ENCODE measurements around the gene SLC26A8. TPM values are rescaled to one million over a fixed set of nuclear protein-coding genes. Genes with fewer than 3 reads are reported as not detected.

The SLC26A8 gene
- total RNA-seq, 4 donors from 2014 or later = 0.07 TPM; not detected in 3

DNA sequence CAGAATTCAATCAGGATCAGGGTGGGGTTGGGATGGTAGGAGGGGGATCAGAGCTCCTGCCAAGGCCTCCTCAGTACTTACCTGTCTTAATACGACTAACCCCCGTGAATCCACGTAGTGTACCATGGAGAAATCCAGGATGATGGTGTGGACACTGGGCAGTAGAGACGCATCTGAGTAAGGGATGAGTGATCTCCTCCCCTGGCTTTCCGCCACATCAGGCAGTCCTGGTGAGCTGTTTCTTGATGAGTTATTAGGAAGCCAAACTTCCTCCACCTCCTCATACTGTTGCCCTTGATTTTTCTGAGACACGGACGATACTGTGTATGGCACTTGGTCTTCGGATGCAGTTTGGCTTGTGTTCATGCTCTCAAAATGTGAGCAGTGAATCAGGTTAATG, 69.4 kb downstream of the SLC26A8 start:
- DNase-seq = no peak
- no peaks in the 10 kb centered on the region for H3K36me3 ChIP-seq
- no peak for TF ChIP-seq POLR2A (IDR thresholded peaks at IDR 0.05)
- TF ChIP-seq, protein P1, sequence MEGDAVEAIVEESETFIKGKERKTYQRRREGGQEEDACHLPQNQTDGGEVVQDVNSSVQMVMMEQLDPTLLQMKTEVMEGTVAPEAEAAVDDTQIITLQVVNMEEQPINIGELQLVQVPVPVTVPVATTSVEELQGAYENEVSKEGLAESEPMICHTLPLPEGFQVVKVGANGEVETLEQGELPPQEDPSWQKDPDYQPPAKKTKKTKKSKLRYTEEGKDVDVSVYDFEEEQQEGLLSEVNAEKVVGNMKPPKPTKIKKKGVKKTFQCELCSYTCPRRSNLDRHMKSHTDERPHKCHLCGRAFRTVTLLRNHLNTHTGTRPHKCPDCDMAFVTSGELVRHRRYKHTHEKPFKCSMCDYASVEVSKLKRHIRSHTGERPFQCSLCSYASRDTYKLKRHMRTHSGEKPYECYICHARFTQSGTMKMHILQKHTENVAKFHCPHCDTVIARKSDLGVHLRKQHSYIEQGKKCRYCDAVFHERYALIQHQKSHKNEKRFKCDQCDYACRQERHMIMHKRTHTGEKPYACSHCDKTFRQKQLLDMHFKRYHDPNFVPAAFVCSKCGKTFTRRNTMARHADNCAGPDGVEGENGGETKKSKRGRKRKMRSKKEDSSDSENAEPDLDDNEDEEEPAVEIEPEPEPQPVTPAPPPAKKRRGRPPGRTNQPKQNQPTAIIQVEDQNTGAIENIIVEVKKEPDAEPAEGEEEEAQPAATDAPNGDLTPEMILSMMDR (IDR thresholded peaks at IDR 0.05) = no peak
- intact Hi-C loops (cut with DNase I; ENCODE audit: low total_unique reads) = no loop called here
- no peaks in the 10 kb centered on the region for H3K4me1 ChIP-seq
- H3K27me3 ChIP-seq = no peaks in the 10 kb centered on the region
- no peak overlapping the region for H3K27ac ChIP-seq
- no peak overlapping the region for H3K4me3 ChIP-seq
- no peaks in the 10 kb centered on the region for H3K9me3 ChIP-seq

- TF ChIP-seq, protein P1 (IDR thresholded peaks at IDR 0.05) = no peak
- no peak for TF ChIP-seq POLR2A (IDR thresholded peaks at IDR 0.05)
- H3K4me3 ChIP-seq = no peak overlapping the region
These were observed 70.1 kb downstream of the SLC26A8 start for GRCh38 chr6:35954333-35954732.

GRCh38 chr6:35948725-35949124, 75.7 kb downstream of the SLC26A8 start:
- TF ChIP-seq, protein P1 (IDR thresholded peaks at IDR 0.05) = no peak
- no peak for TF ChIP-seq POLR2A (IDR thresholded peaks at IDR 0.05)
- intact Hi-C loops (cut with DNase I; ENCODE audit: low total_unique reads) = no loop called here

More at GRCh38 chr6:35954333-35954732, 70.1 kb downstream of the SLC26A8 start:
- no peak overlapping the region for H3K27ac ChIP-seq
- H3K9me3 ChIP-seq = no peaks in the 10 kb centered on the region
- no peaks in the 10 kb centered on the region for H3K36me3 ChIP-seq
- intact Hi-C loops (cut with DNase I; ENCODE audit: low total_unique reads) = no loop called here
- DNase-seq = no peak
- no peaks in the 10 kb centered on the region for H3K4me1 ChIP-seq
- no peaks in the 10 kb centered on the region for H3K27me3 ChIP-seq

DNA sequence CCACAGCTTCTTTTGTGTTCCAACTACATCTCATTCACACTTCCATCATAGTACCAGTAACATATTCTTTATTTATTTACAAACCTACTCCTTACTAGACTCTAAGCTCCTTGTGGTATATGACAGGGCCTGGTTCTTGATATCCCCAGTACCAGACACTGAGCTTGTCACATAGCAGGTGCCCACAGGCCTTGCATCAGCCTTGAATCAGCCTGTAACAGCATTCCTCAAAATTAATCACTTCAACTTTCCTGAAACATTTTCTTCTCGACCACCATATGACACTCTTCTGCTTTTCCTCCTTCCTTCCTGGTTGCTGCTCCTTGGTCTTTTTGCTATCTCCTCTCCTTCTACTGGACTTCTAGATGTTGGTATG, 78.8 kb downstream of the SLC26A8 start:
- intact Hi-C loops (cut with DNase I; ENCODE audit: low total_unique reads) = no loop called here
- Histone ChIP-seq H3K27me3 (no peaks in the 10 kb centered on the region), H3K4me3 (no peak overlapping the region), H3K4me1 (no peaks in the 10 kb centered on the region), H3K36me3 (no peaks in the 10 kb centered on the region), H3K9me3 (no peaks in the 10 kb centered on the region), H3K27ac (no peak overlapping the region)
- TF ChIP-seq POLR2A (IDR thresholded peaks at IDR 0.05) = no peak
- TF ChIP-seq, protein P1 (IDR thresholded peaks at IDR 0.05) = no peak
- no peak for DNase-seq

More at GRCh38 chr6:35948725-35949124, 75.7 kb downstream of the SLC26A8 start:
- Histone ChIP-seq H3K4me3 (no peak overlapping the region), H3K27me3 (no peaks in the 10 kb centered on the region), H3K9me3 (no peaks in the 10 kb centered on the region), H3K4me1 (no peaks in the 10 kb centered on the region), H3K36me3 (no peaks in the 10 kb centered on the region), H3K27ac (no peak overlapping the region)
- no peak for DNase-seq

DNA sequence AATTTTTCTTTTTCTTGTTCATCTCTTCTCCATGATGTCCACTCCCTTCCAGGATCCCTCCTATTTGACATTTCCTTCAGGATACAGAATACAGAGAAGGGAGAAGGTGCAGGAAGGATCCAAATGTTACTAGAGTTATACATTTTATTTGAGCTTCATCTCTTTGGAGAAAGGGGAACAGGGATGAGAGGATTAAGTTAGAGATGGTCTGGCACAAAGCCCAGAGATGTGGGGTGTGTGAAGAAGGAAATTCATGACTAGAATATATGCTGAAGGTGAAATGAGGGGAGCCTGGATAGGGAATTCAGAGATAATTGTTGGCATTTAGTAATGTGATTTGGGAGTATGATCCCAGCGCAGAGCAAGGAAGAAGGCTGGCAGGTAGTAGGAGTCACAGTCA, 81.1 kb downstream of the SLC26A8 start:
- no peak for DNase-seq
- no peaks in the 10 kb centered on the region for H3K4me1 ChIP-seq
- no peak overlapping the region for H3K27ac ChIP-seq
- H3K36me3 ChIP-seq = no peaks in the 10 kb centered on the region
- no peak overlapping the region for H3K4me3 ChIP-seq
- H3K27me3 ChIP-seq = no peaks in the 10 kb centered on the region
- TF ChIP-seq, protein P1 (IDR thresholded peaks at IDR 0.05) = no peak
- intact Hi-C loops (cut with DNase I; ENCODE audit: low total_unique reads) = no loop called here
- no peaks in the 10 kb centered on the region for H3K9me3 ChIP-seq
